HEK293 (cell line): ENCODE data around the gene TESK2.
"Not testable (repeated sequence)": the region's sequence is repeated elsewhere in the genome, so short reads cannot be mapped to it uniquely, and the experiment has no call there.

Experiments used
- CTCF ChIA-PET: fragments of 350-600 bp; formaldehyde crosslinking; extraction: SDS; loops from one replicate; lab custom pipeline; 2021; ENCODE audit warnings: antibody characterized with exemption; lab: Yijun Ruan, JAX
- POLR2A ChIA-PET: fragments of 300-600 bp; formaldehyde crosslinking; extraction: SDS; loops from one replicate; lab custom pipeline; 2020; ENCODE audit warnings: antibody characterized with exemption, inconsistent platforms; lab: Yijun Ruan, JAX
- H3K27ac ChIP-seq: fragments of 200-500 bp; sonication (Bioruptor generic); 2 replicates; pipeline ENCODE4 v1.5.1; 2014; ENCODE audit warnings: low read depth, low read length, control low read depth, inconsistent platforms; ENCODE audit errors: extremely low read depth
- H3K36me3 ChIP-seq, 2 experiments: fragments of 200-500 bp in 1 of 2; sonication (Bioruptor generic) in 1 of 2; 1 replicate in 1 of 2; 2 replicates in 1 of 2; pipeline ENCODE4 v1.5.1; 2014 to 2017; ENCODE audit warnings: inconsistent platforms in 2 of 2, low read length in 2 of 2; ENCODE audit not compliant: control insufficient read depth in 2 of 2, insufficient read depth in 1 of 2
- H3K4me1 ChIP-seq: fragments of 200-500 bp; sonication (Bioruptor generic); 2 replicates; pipeline ENCODE4 v1.5.1; 2014; ENCODE audit warnings: mild to moderate bottlenecking, low read length, inconsistent platforms; ENCODE audit not compliant: control insufficient read depth, insufficient read depth
- H3K4me3 ChIP-seq: 2 replicates; pipeline ENCODE4 v1.5.1; 2011; ENCODE audit warnings: low read depth, mild to moderate bottlenecking, control low read depth, low read length, moderate library complexity
- H3K9me3 ChIP-seq: fragments of 200-500 bp; sonication (Bioruptor generic); 2 replicates; pipeline ENCODE4 v1.5.1; 2014; ENCODE audit warnings: low read depth, low read length, inconsistent platforms; ENCODE audit not compliant: control insufficient read depth, insufficient read depth
- GLIS1 ChIP-seq: fragments of 450-650 bp; formaldehyde crosslinking; IDR thresholded peaks from 2 replicates; pipeline ENCODE4 v1.5.1; 2016; ENCODE audit warnings: missing biosample characterization, missing genetic modification characterization
- KLF1 ChIP-seq: fragments of 450-650 bp; formaldehyde crosslinking; IDR thresholded peaks from 2 replicates; pipeline ENCODE4 v1.5.1; 2016; ENCODE audit warnings: missing biosample characterization, missing genetic modification characterization
- PRDM10 ChIP-seq: fragments of 450-650 bp; formaldehyde crosslinking; IDR thresholded peaks from 2 replicates; pipeline ENCODE4 v1.5.1; 2016; ENCODE audit warnings: missing biosample characterization, missing genetic modification characterization
- PRDM4 ChIP-seq: fragments of 450-650 bp; formaldehyde crosslinking; IDR thresholded peaks from 2 replicates; pipeline ENCODE4 v1.5.1; 2017; ENCODE audit warnings: missing biosample characterization, missing genetic modification characterization
- PRDM6 ChIP-seq: fragments of 450-650 bp; formaldehyde crosslinking; IDR thresholded peaks from 2 replicates; pipeline ENCODE4 v1.5.1; 2017; ENCODE audit warnings: missing biosample characterization, missing genetic modification characterization
- SALL2 ChIP-seq: fragments of 450-650 bp; formaldehyde crosslinking; IDR thresholded peaks from 2 replicates; pipeline ENCODE4 v1.5.0; 2017; ENCODE audit warnings: missing biosample characterization, mild to moderate bottlenecking, missing genetic modification characterization, borderline replicate concordance
- SP2 ChIP-seq: fragments of 450-650 bp; formaldehyde crosslinking; IDR thresholded peaks from 2 replicates; pipeline ENCODE4 v1.5.1; 2016; ENCODE audit warnings: missing biosample characterization, missing genetic modification characterization
- SP7 ChIP-seq: fragments of 450-650 bp; formaldehyde crosslinking; IDR thresholded peaks from 2 replicates; pipeline ENCODE4 v1.5.1; 2016; ENCODE audit warnings: missing biosample characterization, missing genetic modification characterization
- YY2 ChIP-seq: fragments of 450-650 bp; formaldehyde crosslinking; IDR thresholded peaks from 2 replicates; pipeline ENCODE4 v1.5.1; 2016; ENCODE audit warnings: missing biosample characterization, missing genetic modification characterization
- ZBTB6 ChIP-seq: fragments of 450-650 bp; formaldehyde crosslinking; IDR thresholded peaks from 2 replicates; pipeline ENCODE4 v1.5.1; 2017; ENCODE audit warnings: missing biosample characterization, missing genetic modification characterization
- ZNF121 ChIP-seq: fragments of 450-650 bp; formaldehyde crosslinking; IDR thresholded peaks from 2 replicates; pipeline ENCODE4 v1.5.1; 2016; ENCODE audit warnings: missing biosample characterization, missing genetic modification characterization
- ZNF214 ChIP-seq: fragments of 450-650 bp; formaldehyde crosslinking; IDR thresholded peaks from 2 replicates; pipeline ENCODE4 v1.5.1; 2017; ENCODE audit warnings: missing biosample characterization, mild to moderate bottlenecking, missing genetic modification characterization, borderline replicate concordance
- ZNF416 ChIP-seq: fragments of 450-650 bp; formaldehyde crosslinking; IDR thresholded peaks from 2 replicates; pipeline ENCODE4 v1.5.1; 2016; ENCODE audit warnings: missing biosample characterization, missing genetic modification characterization
- ZNF600 ChIP-seq: fragments of 450-650 bp; formaldehyde crosslinking; IDR thresholded peaks from 2 replicates; pipeline ENCODE4 v1.5.1; 2016; ENCODE audit warnings: missing biosample characterization, missing genetic modification characterization

Gene TESK2

GRCh38 chr1:45523516-45523915, 32.6 kb upstream of the TESK2 start:
- H3K36me3 ChIP-seq, result peaks cover 0 to 11% of the 10 kb centered on the region in 2 experiments; a peak in 2 of 3 replicates
- 0 out of 2 replicates have a peak, but pooled peaks have one; percentile 15 for TF ChIP-seq PRDM6 (tag by site-specific recombination)
- TF ChIP-seq PRDM4, result 0 out of 2 replicates have a peak, but pooled peaks have one; percentile 15
- H3K4me1 ChIP-seq, H3K4me3 ChIP-seq, H3K9me3 ChIP-seq, H3K27ac ChIP-seq: not testable (repeated sequence)
- ChIA-PET CTCF (interaction anchor here (1.2 to 5.3 kb wide), 3 partner anchors 12 to 55 kb away, joined by 4 to 30 read pairs (median 13); no protein-coding TSS in a partner anchor), POLR2A (interaction anchor here (1.2 kb wide), 1 partner anchor 59 kb away, joined by 3 read pairs; no protein-coding TSS in a partner anchor)

GRCh38 chr1:45522324-45523104, 31.6 kb upstream of the TESK2 start:
- 0 out of 2 replicates have a peak, but pooled peaks cover 3% of the 10 kb centered on the region for H3K4me1 ChIP-seq
- TF ChIP-seq SP2 (tag by site-specific recombination), result peak; percentile 26; the same call in 1 of the 2 replicates
- TF ChIP-seq ZNF416, result no peak
- TF ChIP-seq ZNF600 (tag by site-specific recombination), result peak; percentile 17
- TF ChIP-seq SP7, result peak; percentile 20; the same call in 1 of the 2 replicates
- no peak for TF ChIP-seq YY2 (tag by site-specific recombination)
- peak; percentile 87 for TF ChIP-seq GLIS1
- no peak for TF ChIP-seq ZNF214 (tag by site-specific recombination)
- no peak for TF ChIP-seq ZNF121 (tag by site-specific recombination)
- peak; percentile 53; the same call in 1 of the 2 replicates for TF ChIP-seq KLF1 (tag by site-specific recombination)
- TF ChIP-seq SALL2 (tag by site-specific recombination), result no peak
- 0 out of 2 replicates have a peak, but pooled peaks have one; percentile 23 for TF ChIP-seq ZBTB6 (tag by site-specific recombination)
- TF ChIP-seq PRDM10 (tag by site-specific recombination), result peak; percentile 74
- TF ChIP-seq, all 188 proteins: peak for 7
- peaks cover 3 to 19% of the 10 kb centered on the region in 2 experiments; a peak in 2 of 3 replicates for H3K36me3 ChIP-seq
- H3K27ac ChIP-seq, result peak overlapping the region; percentile 63
- ChIA-PET CTCF (interaction anchor here (1.9 to 5.3 kb wide), 4 partner anchors 11 to 791 kb away, joined by 4 to 30 read pairs (median 18); partner anchors contain the start of genes AKR1A1 and RNU5D-1), POLR2A (interaction anchor here (0.6 to 2.7 kb wide), 45 partner anchors 8 to 817 kb away, joined by 3 to 86 read pairs (median 4); partner anchors contain the start of genes AKR1A1, BTBD19, CCDC163 and CCDC17)
- H3K4me3 ChIP-seq, result peak overlapping the region; percentile 96
- H3K9me3 ChIP-seq, result no peaks in the 10 kb centered on the region
